WI38 (cell line): ENCODE results near the gene ARHGEF16.

Source experiments
- H3K4me3 ChIP-seq: 2 replicates; pipeline ENCODE4 v1.5.1; 2011; ENCODE audit warnings: low read depth, mild to moderate bottlenecking, control low read depth, low read length
- CTCF ChIP-seq: IDR thresholded peaks from 2 replicates; pipeline ENCODE4 v1.5.1; 2012; ENCODE audit warnings: low read depth, mild to moderate bottlenecking, control low read depth, low read length

Gene ARHGEF16

GRCh38 chr1:3476666-3477065 lies 22.2 kb downstream of the ARHGEF16 start:
- H3K4me3 ChIP-seq, result no peak overlapping the region
- no peak for TF ChIP-seq CTCF

- no peak overlapping the region for H3K4me3 ChIP-seq
- TF ChIP-seq CTCF, result no peak
These were observed 23.0 kb downstream of the ARHGEF16 start for GRCh38 chr1:3477241-3477995.

GRCh38 chr1:3478187-3478586 lies 23.7 kb downstream of the ARHGEF16 start:
- H3K4me3 ChIP-seq, result no peak overlapping the region
- TF ChIP-seq CTCF, result no peak

DNA sequence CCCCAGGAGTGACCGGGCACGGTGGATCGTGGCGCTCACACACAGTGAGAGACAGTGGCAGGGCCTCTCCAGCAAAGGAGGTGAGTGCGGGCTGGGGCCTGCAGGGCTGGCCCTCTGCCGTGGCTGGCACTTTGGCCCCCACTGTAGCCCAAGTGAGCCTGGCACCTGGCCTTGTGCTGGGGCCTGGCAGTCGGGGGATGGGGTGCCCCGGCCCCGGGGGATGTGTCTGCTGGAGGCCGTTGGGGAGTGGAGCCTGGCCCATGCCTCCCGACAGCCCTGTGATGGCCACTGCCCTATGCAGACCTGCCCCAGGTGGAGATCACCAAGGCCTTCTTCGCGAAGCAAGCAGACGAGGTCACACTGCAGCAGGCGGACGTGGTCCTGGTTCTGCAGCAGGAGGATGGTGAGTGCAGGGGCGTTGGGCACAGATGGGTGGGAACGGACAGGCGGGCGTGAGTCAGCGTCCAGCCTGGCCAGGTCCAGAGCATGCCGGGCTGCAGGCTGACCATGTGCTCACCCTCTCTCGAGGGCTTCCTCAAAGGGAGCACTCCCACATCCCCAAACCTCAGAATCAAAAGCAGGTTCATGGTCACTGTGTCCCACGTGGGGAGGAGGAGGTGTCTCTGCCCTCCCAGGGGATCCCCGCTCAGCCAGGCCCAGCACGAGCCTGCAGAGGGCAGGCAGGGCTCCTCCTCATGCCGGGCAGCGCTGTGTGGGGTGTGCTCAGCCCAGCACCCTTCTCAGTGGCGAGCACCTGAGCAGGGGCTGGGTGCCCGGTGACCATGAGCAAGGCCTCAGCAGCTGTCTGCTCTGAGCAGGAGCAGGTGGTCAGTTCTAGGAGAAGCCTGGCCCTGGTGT lies 25.3 kb downstream of the ARHGEF16 start:
- H3K4me3 ChIP-seq, result no peak overlapping the region
- TF ChIP-seq CTCF, result no peak

GRCh38 chr1:3480369-3480719 lies 25.9 kb downstream of the ARHGEF16 start:
- no peak overlapping the region for H3K4me3 ChIP-seq
- TF ChIP-seq CTCF, result no peak

DNA sequence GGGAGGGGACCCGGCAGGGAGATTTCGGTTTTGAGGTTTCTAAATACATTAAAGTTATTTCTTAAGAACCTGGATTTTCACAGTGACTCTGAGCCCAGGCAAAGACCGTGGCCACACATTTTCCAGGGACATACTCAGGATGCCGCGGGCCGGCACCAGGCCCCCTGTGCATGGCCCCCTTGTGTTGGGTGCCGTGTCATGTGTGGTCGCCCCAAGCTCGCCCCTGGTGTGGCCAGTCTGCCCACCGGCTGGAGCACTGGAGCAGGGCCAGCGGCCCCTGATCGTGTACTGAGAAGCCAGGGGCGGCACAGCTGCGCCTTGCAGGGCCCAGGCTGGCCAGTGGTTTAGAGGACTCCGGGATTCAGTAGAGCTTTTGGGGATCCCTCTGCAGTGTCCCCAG lies 26.6 kb downstream of the ARHGEF16 start:
- no peak for TF ChIP-seq CTCF

GRCh38 chr1:3481836-3482375 lies 27.4 kb downstream of the ARHGEF16 start:
- H3K4me3 ChIP-seq, result no peak overlapping the region
- no peak for TF ChIP-seq CTCF

More for the DNA sequence above, 26.6 kb downstream of the ARHGEF16 start:
- H3K4me3 ChIP-seq, result no peak overlapping the region
